22Rv1 (cell line): Measurements from ENCODE around the gene BCL6.

Source experiments
- CTCF ChIP-seq: fragments of 450-650 bp; IDR thresholded peaks from 2 replicates; pipeline ENCODE4 v1.5.1; 2017; ENCODE audit warnings: mild to moderate bottlenecking
- ZFX ChIP-seq: fragments of 450-650 bp; IDR thresholded peaks from 2 replicates; pipeline ENCODE4 v1.6.1; 2017; ENCODE audit warnings: antibody characterized with exemption, borderline replicate concordance

DNA sequence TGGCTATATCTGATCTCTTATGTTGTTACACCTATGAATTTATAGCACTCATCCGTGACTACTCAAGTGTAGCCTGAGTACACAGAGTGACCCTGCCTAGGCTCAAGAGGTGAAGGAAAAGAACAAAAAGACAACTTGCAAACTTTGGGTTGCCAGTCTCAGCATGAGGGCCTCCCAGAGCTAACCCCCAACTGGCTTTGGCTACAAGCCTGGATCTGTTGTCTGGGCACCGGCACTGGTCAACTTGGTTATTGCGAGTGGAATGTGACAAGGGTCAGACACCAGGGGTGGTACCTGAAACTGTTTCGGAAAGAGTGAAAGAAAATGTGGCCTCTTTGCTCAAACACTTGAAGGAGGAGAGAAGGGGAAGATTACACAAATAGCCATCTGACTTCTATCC lies 49.5 kb upstream of the BCL6 start:
- TF ChIP-seq CTCF, result no peak
- TF ChIP-seq ZFX, result no peak
